MM.1S (cell line): ENCODE data around the gene SCAMP3.

Experiments used
- DNase-seq: peaks from one replicate; pipeline ENCODE4 v3.0.0-alpha.2; 2015
- H2AFZ ChIP-seq: fragments of 300-600 bp; sonication (generic); 2 replicates; pipeline ENCODE4 v1.6.0; 2016; ENCODE audit warnings: antibody characterized with exemption, low read length
- H3F3A ChIP-seq: fragments of 300-600 bp; sonication (generic); 2 replicates; pipeline ENCODE4 v1.6.1; 2016; ENCODE audit warnings: mild to moderate bottlenecking, antibody characterized with exemption, low read length, moderate library complexity, mixed read lengths; ENCODE audit not compliant: insufficient read depth
- H3K27ac ChIP-seq: fragments of 300-600 bp; sonication (generic); 2 replicates; pipeline ENCODE4 v1.5.1; 2016; ENCODE audit warnings: mild to moderate bottlenecking, low read length
- H3K27me3 ChIP-seq: fragments of 300-600 bp; sonication (generic); replicated peaks from 2 replicates; pipeline ENCODE4 v1.6.0; 2016; ENCODE audit warnings: low read length; ENCODE audit not compliant: insufficient read depth
- H3K36me3 ChIP-seq: fragments of 300-600 bp; sonication (generic); replicated peaks from 2 replicates; pipeline ENCODE4 v1.6.1; 2016; ENCODE audit warnings: mild to moderate bottlenecking, low read length, mixed read lengths; ENCODE audit not compliant: insufficient read depth
- H3K4me1 ChIP-seq: fragments of 300-600 bp; sonication (generic); 2 replicates; pipeline ENCODE4 v1.6.1; 2016; ENCODE audit warnings: low read length, mixed read lengths
- H3K4me2 ChIP-seq: fragments of 300-600 bp; sonication (generic); 2 replicates; pipeline ENCODE4 v1.6.0; 2016; ENCODE audit warnings: low read depth, low read length
- H3K4me3 ChIP-seq: fragments of 300-600 bp; sonication (generic); 2 replicates; pipeline ENCODE4 v1.5.1; 2016; ENCODE audit warnings: low read length, mixed read lengths
- H3K79me2 ChIP-seq: fragments of 300-600 bp; sonication (generic); 2 replicates; pipeline ENCODE4 v1.6.1; 2016; ENCODE audit warnings: mixed run types, low read length, mixed read lengths
- H3K9ac ChIP-seq: fragments of 300-600 bp; sonication (generic); 2 replicates; pipeline ENCODE4 v1.6.1; 2016; ENCODE audit warnings: low read length, mixed read lengths
- H3K9me2 ChIP-seq: fragments of 300-600 bp; sonication (generic); replicated peaks from 2 replicates; pipeline ENCODE4 v1.6.1; 2016; ENCODE audit warnings: mild to moderate bottlenecking, low read length, mixed read lengths; ENCODE audit not compliant: insufficient read depth
- H3K9me3 ChIP-seq: fragments of 300-600 bp; sonication (generic); replicated peaks from 2 replicates; pipeline ENCODE4 v1.6.1; 2016; ENCODE audit warnings: mild to moderate bottlenecking, low read length, mixed read lengths; ENCODE audit not compliant: insufficient read depth
- H4K20me1 ChIP-seq: fragments of 300-600 bp; sonication (generic); 2 replicates; pipeline ENCODE4 v1.6.1; 2016; ENCODE audit warnings: mild to moderate bottlenecking, low read length, moderate library complexity, mixed read lengths; ENCODE audit not compliant: insufficient read depth
- CTCF ChIP-seq: fragments of 300-600 bp; sonication (generic); IDR thresholded peaks from 2 replicates; pipeline ENCODE4 v1.5.1; 2016; ENCODE audit warnings: antibody characterized with exemption, low read length, mixed read lengths
- EZH2 ChIP-seq: fragments of 300-600 bp; sonication (generic); optimal IDR thresholded peaks from 2 replicates; pipeline ENCODE3; 2017; ENCODE audit warnings: low read depth, mild to moderate bottlenecking, antibody characterized with exemption, low read length, mixed read lengths
- EZH2phosphoT487 ChIP-seq: fragments of 300-600 bp; sonication (generic); IDR thresholded peaks from 2 replicates; pipeline ENCODE4 v1.6.1; 2018; ENCODE audit warnings: antibody characterized with exemption, low read length

Gene SCAMP3

GRCh38 chr1:155285063-155285462 lies 22.9 kb upstream of the SCAMP3 start:
- Histone ChIP-seq H4K20me1 (no peaks in the 10 kb centered on the region), H3K79me2 (no peaks in the 10 kb centered on the region), H3K27ac (no peak overlapping the region), H3K27me3 (no peaks in the 10 kb centered on the region), H3K4me1 (no peaks in the 10 kb centered on the region), H3K9ac (no peak overlapping the region), H3K9me3 (no peaks in the 10 kb centered on the region), H2AFZ (no peak overlapping the region), H3F3A (no peaks in the 10 kb centered on the region), H3K4me3 (no peak overlapping the region), H3K9me2 (no peaks in the 10 kb centered on the region), H3K4me2 (no peak overlapping the region), H3K36me3 (no peaks in the 10 kb centered on the region)
- DNase-seq, result no peak
- TF ChIP-seq EZH2 (no peak), EZH2phosphoT487 (no peak), CTCF (no peak)

DNA sequence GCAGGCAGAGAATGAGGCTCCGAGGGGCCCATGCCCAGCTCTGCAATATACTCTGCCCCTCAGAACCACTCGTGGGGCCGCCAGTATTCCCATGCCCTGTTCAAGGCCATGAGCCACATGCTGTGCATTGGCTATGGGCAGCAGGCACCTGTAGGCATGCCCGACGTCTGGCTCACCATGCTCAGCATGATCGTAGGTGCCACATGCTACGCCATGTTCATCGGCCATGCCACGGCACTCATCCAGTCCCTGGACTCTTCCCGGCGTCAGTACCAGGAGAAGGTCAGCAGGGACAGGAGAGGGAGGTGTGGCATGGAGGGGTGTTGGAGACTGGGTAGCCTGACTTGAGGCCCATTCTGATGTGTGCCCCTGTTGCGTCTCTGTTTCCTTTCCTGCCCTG lies 22.3 kb upstream of the SCAMP3 start:
- no peak for TF ChIP-seq EZH2
- H2AFZ ChIP-seq, result no peak overlapping the region
- no peaks in the 10 kb centered on the region for H3K27me3 ChIP-seq
- no peaks in the 10 kb centered on the region for H3F3A ChIP-seq
- no peak overlapping the region for H3K4me3 ChIP-seq
- DNase-seq, result no peak
- H3K79me2 ChIP-seq, result no peaks in the 10 kb centered on the region
- no peak overlapping the region for H3K4me2 ChIP-seq
- no peaks in the 10 kb centered on the region for H4K20me1 ChIP-seq
- H3K9ac ChIP-seq, result no peak overlapping the region
- H3K9me3 ChIP-seq, result no peaks in the 10 kb centered on the region
- no peaks in the 10 kb centered on the region for H3K36me3 ChIP-seq
- no peak overlapping the region for H3K27ac ChIP-seq
- H3K9me2 ChIP-seq, result no peaks in the 10 kb centered on the region
- H3K4me1 ChIP-seq, result no peaks in the 10 kb centered on the region

DNA sequence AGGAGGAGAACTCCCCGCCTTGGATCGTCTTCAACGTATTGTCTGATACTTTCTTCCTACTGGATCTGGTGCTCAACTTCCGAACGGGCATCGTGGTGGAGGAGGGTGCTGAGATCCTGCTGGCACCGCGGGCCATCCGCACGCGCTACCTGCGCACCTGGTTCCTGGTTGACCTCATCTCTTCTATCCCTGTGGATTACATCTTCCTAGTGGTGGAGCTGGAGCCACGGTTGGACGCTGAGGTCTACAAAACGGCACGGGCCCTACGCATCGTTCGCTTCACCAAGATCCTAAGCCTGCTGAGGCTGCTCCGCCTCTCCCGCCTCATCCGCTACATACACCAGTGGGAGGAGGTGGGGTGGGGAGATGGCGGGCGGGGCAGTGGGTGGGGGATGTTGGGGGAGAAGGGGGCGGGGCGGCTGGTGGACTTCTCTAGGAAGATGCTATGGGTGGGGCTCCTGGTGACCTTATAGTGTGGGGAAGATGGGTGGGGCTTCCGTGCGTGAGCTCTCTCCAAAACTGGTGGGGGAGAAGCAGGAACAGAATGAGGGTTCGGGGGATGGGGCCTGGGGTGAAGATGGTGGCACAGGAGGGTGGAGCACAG lies 20.4 kb upstream of the SCAMP3 start:
- Histone ChIP-seq H2AFZ (no peak overlapping the region), H3K4me3 (no peak overlapping the region), H3K79me2 (no peaks in the 10 kb centered on the region), H3K9me3 (no peaks in the 10 kb centered on the region), H3K9ac (no peak overlapping the region), H3K4me1 (peaks cover 5% of the 10 kb centered on the region; the same call in 1 of the 2 replicates), H3K36me3 (no peaks in the 10 kb centered on the region), H4K20me1 (no peaks in the 10 kb centered on the region), H3K9me2 (no peaks in the 10 kb centered on the region), H3K27ac (no peak overlapping the region), H3K4me2 (no peak overlapping the region), H3F3A (0 out of 2 replicates have a peak, but pooled peaks cover 5% of the 10 kb centered on the region), H3K27me3 (no peaks in the 10 kb centered on the region)
- TF ChIP-seq CTCF, result no peak
- TF ChIP-seq EZH2phosphoT487, result no peak
- TF ChIP-seq EZH2, result no peak
- DNase-seq, result no peak

DNA sequence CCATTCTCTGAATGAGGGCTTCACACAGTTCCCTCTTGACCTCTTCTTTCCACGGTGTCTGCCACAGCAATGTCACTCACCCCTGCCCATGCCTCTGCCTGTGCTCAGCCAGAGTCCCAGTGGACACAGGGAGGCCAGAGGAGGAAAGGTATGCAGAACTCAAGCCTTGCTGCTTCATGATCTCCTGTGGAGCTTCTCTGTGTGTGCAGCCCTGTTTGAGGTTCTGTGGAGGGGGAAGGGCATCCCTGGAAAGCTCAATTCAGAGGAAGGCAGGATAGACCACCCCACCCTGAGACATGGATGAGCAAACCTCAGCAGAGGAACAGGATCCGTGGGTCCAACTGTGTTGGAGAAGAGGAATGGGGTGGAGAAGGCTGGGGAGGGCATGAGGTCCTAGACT lies 17.1 kb upstream of the SCAMP3 start:
- no peak overlapping the region for H3K9ac ChIP-seq
- TF ChIP-seq EZH2 (no peak), EZH2phosphoT487 (no peak), CTCF (no peak)

More for the DNA sequence above, 17.1 kb upstream of the SCAMP3 start:
- H4K20me1 ChIP-seq, result no peaks in the 10 kb centered on the region
- peaks cover 12% of the 10 kb centered on the region for H3K4me1 ChIP-seq
- H3K36me3 ChIP-seq, result no peaks in the 10 kb centered on the region
- no peaks in the 10 kb centered on the region for H3K27me3 ChIP-seq
- DNase-seq, result no peak
- H2AFZ ChIP-seq, result no peak overlapping the region
- H3K4me2 ChIP-seq, result no peak overlapping the region
- no peak overlapping the region for H3K4me3 ChIP-seq
- H3K9me3 ChIP-seq, result no peaks in the 10 kb centered on the region
- no peaks in the 10 kb centered on the region for H3K79me2 ChIP-seq
- H3F3A ChIP-seq, result peaks cover 17% of the 10 kb centered on the region; the same call in 1 of the 2 replicates
- no peak overlapping the region for H3K27ac ChIP-seq
- H3K9me2 ChIP-seq, result no peaks in the 10 kb centered on the region
